Heart left ventricle (tissue), 13 donors: Measurements from ENCODE around the gene SUPT20H.

Source experiments
- POLR2A ChIP-seq, 2 donors: fragments of 450-650 bp; IDR thresholded peaks; one replicate each; pipeline ENCODE4 v1.6.1; 2017; ENCODE audit warnings: antibody characterized with exemption in 2 of 2, mild to moderate bottlenecking in 2 of 2, moderate library complexity in 2 of 2
- TF ChIP-seq, protein P1 (sequence below), 12 donors: fragments of 200-600 bp; sonication (generic) in 4 of 12; IDR thresholded peaks; one replicate each; pipeline versions ENCODE4 v1.5.0 to v1.8.0; 2018 to 2022; ENCODE audit warnings: antibody characterized with exemption in 12 of 12, mild to moderate bottlenecking in 5 of 12
- donor health status: ischemic (EF 13 %, LVEDD 7.1; RV severe dilation, severe dysfunction).
- donor health status: DM: no; HTN: yes; CAD: no.
- donor health status: DM: no; HTN: no; CAD: no.
- donor health status: ischemic (EF 25% LVEDD 6.9; RV normal size, moderate dysfunction).
- donor health status: ischemic (EF 25% LVEDD 5.7; RV mildly dilated, moderate dysfunction).
- donor health status: ischemic (EF 35%, LVEDD 5.7; RV mildly dilated, moderate dysfunction).
- donor health status: nonischemic (EF 11% LVEDD 7.7; RV severe dilation, severe dysfunction).
- donor health status: DM: yes; HTN: yes; CAD: no.
- donor health status: PGD.
- donor health status: ischemic (EF 29% LVEDD 5.4; RV normal size, mild dysfunction).
- donor health status: nonischemic (EF 23%, LVEDD 6.1; RV moderate dilation, normal function).

DNA sequence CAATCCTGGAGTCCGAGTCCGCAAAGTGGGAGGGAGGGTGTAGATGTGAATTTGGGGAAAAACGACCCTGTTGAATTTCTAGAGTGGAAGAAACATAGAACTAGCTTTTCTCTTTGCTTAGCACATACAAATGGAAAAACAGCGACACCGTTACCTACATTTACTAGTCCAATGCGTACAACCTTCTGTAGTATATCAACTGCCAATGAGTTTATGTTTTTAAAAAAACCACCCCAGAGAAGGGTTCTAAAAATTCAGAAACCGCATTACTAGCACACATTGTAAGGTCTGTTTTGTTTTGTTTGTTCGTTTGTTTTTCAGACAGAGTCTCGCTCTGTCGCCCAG is 332 bp upstream of the SUPT20H start:
- TF ChIP-seq, protein P1, sequence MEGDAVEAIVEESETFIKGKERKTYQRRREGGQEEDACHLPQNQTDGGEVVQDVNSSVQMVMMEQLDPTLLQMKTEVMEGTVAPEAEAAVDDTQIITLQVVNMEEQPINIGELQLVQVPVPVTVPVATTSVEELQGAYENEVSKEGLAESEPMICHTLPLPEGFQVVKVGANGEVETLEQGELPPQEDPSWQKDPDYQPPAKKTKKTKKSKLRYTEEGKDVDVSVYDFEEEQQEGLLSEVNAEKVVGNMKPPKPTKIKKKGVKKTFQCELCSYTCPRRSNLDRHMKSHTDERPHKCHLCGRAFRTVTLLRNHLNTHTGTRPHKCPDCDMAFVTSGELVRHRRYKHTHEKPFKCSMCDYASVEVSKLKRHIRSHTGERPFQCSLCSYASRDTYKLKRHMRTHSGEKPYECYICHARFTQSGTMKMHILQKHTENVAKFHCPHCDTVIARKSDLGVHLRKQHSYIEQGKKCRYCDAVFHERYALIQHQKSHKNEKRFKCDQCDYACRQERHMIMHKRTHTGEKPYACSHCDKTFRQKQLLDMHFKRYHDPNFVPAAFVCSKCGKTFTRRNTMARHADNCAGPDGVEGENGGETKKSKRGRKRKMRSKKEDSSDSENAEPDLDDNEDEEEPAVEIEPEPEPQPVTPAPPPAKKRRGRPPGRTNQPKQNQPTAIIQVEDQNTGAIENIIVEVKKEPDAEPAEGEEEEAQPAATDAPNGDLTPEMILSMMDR (IDR thresholded peaks at IDR 0.05) = no peak
- TF ChIP-seq POLR2A (IDR thresholded peaks at IDR 0.05) = no peak
